ENCODE data around the gene STK38.

DNA sequence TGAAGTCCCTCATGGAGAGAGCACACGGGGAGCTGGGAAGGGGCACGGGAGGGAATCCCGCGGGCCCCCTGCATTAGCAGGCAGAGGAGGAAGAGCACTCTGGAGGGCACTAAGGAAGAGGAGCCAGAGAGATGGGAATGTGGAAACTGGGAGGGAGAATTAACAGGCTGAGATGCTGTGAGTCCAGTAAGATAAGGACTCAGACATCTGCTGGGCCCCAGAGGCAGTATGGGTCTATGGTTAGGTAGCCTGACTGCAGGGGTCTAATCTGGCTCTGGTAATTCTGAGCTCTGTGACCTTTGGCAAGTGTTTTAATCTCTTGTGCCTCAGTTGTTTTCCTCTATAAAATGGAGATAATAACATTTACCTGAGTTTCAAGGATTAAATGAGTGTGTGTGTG, 31.2 kb upstream of the STK38 start:
- no peak for TF ChIP-seq BRCA1 (IDR thresholded peaks at IDR 0.05; ENCODE audit: low read depth, low read length)
- TF ChIP-seq, protein P1, sequence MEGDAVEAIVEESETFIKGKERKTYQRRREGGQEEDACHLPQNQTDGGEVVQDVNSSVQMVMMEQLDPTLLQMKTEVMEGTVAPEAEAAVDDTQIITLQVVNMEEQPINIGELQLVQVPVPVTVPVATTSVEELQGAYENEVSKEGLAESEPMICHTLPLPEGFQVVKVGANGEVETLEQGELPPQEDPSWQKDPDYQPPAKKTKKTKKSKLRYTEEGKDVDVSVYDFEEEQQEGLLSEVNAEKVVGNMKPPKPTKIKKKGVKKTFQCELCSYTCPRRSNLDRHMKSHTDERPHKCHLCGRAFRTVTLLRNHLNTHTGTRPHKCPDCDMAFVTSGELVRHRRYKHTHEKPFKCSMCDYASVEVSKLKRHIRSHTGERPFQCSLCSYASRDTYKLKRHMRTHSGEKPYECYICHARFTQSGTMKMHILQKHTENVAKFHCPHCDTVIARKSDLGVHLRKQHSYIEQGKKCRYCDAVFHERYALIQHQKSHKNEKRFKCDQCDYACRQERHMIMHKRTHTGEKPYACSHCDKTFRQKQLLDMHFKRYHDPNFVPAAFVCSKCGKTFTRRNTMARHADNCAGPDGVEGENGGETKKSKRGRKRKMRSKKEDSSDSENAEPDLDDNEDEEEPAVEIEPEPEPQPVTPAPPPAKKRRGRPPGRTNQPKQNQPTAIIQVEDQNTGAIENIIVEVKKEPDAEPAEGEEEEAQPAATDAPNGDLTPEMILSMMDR (IDR thresholded peaks at IDR 0.05; ENCODE audit: control extremely low read depth in 1 of 3, insufficient read depth in 1 of 3, low read depth in 1 of 3, low read length in 3 of 3) = no peak
- no peak for TF ChIP-seq POLR2A (IDR thresholded peaks at IDR 0.05; ENCODE audit: control extremely low read depth in 1 of 2, low read depth in 2 of 2, low read length in 2 of 2)
- TF ChIP-seq MAFK (IDR thresholded peaks at IDR 0.05; ENCODE audit: low read depth, low read length) = no peak
- TF ChIP-seq ATF3 (IDR thresholded peaks at IDR 0.05; ENCODE audit: insufficient read depth, low read depth, low read length) = no peak
- no peak for TF ChIP-seq GABPA (IDR thresholded peaks at IDR 0.05; ENCODE audit: borderline replicate concordance, insufficient read depth, low read length)
- no peak for TF ChIP-seq EZH2 (IDR thresholded peaks at IDR 0.05; ENCODE audit: low read depth, low read length, severe bottlenecking)
- TF ChIP-seq RAD21 (IDR thresholded peaks at IDR 0.05 in 1 of 2, conservative IDR thresholded peaks at IDR 0.05 in 1 of 2; ENCODE audit: low read depth in 2 of 2, low read length in 2 of 2) = no peak
- no peak for TF ChIP-seq EP300 (IDR thresholded peaks at IDR 0.05; ENCODE audit: borderline replicate concordance in 1 of 2, low read depth in 2 of 2, low read length in 2 of 2)
- no peak for TF ChIP-seq RFX5 (IDR thresholded peaks at IDR 0.05; ENCODE audit: borderline replicate concordance, low read depth, low read length)
- no peak for TF ChIP-seq JUND (IDR thresholded peaks at IDR 0.05; ENCODE audit: low read length)
- TF ChIP-seq RNF2 (IDR thresholded peaks at IDR 0.05; ENCODE audit: borderline replicate concordance, low read depth, low read length, missing control alignments, poor library complexity, severe bottlenecking) = no peak
- TF ChIP-seq TAF1 (IDR thresholded peaks at IDR 0.05; ENCODE audit: low read depth, low read length) = no peak
- TF ChIP-seq TEAD4 (IDR thresholded peaks at IDR 0.05; ENCODE audit: low read depth, low read length) = no peak

Measured in H1 (cell line).